OCI-LY1 (cell line): ENCODE results near the gene UPK1B.
"Not testable (repeated sequence)": the region's sequence is repeated elsewhere in the genome, so short reads cannot be mapped to it uniquely, and the experiment has no call there.

Source experiments
- H2AFZ ChIP-seq: fragments of 200-600 bp; sonication (generic), shearing (Covaris generic); 2 replicates; pipeline ENCODE4 v1.6.0; 2014; ENCODE audit warnings: antibody characterized with exemption, mild to moderate bottlenecking, low read length
- H3F3A ChIP-seq: fragments of 200-600 bp; sonication (generic), shearing (Covaris generic); 2 replicates; pipeline ENCODE4 v1.6.0; 2014; ENCODE audit warnings: mild to moderate bottlenecking, antibody characterized with exemption, low read length, moderate library complexity; ENCODE audit not compliant: insufficient read depth
- H3K27ac ChIP-seq: fragments of 200-600 bp; sonication (generic); 2 replicates; pipeline ENCODE4 v1.5.1; 2014; ENCODE audit warnings: low read length, mixed run types, mild to moderate bottlenecking, low read depth; ENCODE audit not compliant: poor library complexity, severe bottlenecking
- H3K27me3 ChIP-seq: fragments of 200-600 bp; sonication (generic); 2 replicates; pipeline ENCODE4 v1.6.0; 2014; ENCODE audit warnings: antibody characterized with exemption, mild to moderate bottlenecking, low read length, moderate library complexity; ENCODE audit not compliant: insufficient read depth
- H3K36me3 ChIP-seq: fragments of 200-600 bp; sonication (generic); 2 replicates; pipeline ENCODE4 v1.6.1; 2014; ENCODE audit warnings: mild to moderate bottlenecking, antibody characterized with exemption, low read length, moderate library complexity, mixed read lengths; ENCODE audit not compliant: insufficient read depth
- H3K4me1 ChIP-seq: fragments of 200-600 bp; sonication (generic); 2 replicates; pipeline ENCODE4 v1.5.1; 2014; ENCODE audit warnings: mild to moderate bottlenecking, low read length, moderate library complexity; ENCODE audit not compliant: insufficient read depth, severe bottlenecking
- H3K4me2 ChIP-seq: fragments of 200-600 bp; sonication (generic), shearing (Covaris generic); 2 replicates; pipeline ENCODE4 v1.6.1; 2014; ENCODE audit warnings: low read length
- H3K4me3 ChIP-seq: fragments of 200-600 bp; sonication (generic); 2 replicates; pipeline ENCODE4 v1.5.1; 2014; ENCODE audit warnings: low read length, low read depth, mild to moderate bottlenecking, mixed read lengths; ENCODE audit not compliant: poor library complexity, severe bottlenecking
- H3K79me2 ChIP-seq: fragments of 200-600 bp; shearing (Covaris generic); 2 replicates; pipeline ENCODE4 v1.6.1; 2016; ENCODE audit warnings: mixed run types, low read length, mixed read lengths; ENCODE audit not compliant: insufficient read depth
- H3K9ac ChIP-seq: fragments of 200-600 bp; sonication (generic), shearing (Covaris generic); 2 replicates; pipeline ENCODE4 v1.6.1; 2014; ENCODE audit warnings: mild to moderate bottlenecking, low read length, mixed read lengths
- H3K9me2 ChIP-seq: fragments of 200-600 bp; sonication (generic), shearing (Covaris generic); 2 replicates; pipeline ENCODE4 v1.6.1; 2014; ENCODE audit warnings: low read depth, mild to moderate bottlenecking, low read length, mixed read lengths
- H3K9me3 ChIP-seq: fragments of 200-600 bp; shearing (Covaris generic); 2 replicates; pipeline ENCODE4 v1.6.1; 2014; ENCODE audit warnings: low read length, mixed read lengths
- H4K20me1 ChIP-seq: fragments of 200-600 bp; sonication (generic), shearing (Covaris generic); 2 replicates; pipeline ENCODE4 v1.6.0; 2016; ENCODE audit warnings: mild to moderate bottlenecking, low read length; ENCODE audit not compliant: insufficient read depth
- EZH2 ChIP-seq: fragments of 200-600 bp; sonication (generic), shearing (Covaris generic); IDR thresholded peaks from 2 replicates; pipeline ENCODE4 v1.8.0; 2017; ENCODE audit warnings: borderline replicate concordance, mixed run types, mild to moderate bottlenecking, antibody characterized with exemption, low read length, moderate library complexity, mixed read lengths
- TF ChIP-seq, protein P1 (sequence below): fragments of 200-600 bp; sonication (generic), shearing (Covaris generic); IDR thresholded peaks from 2 replicates; pipeline ENCODE4 v1.5.1; 2017; ENCODE audit warnings: mild to moderate bottlenecking, antibody characterized with exemption, low read length, moderate library complexity, mixed read lengths

Gene UPK1B

DNA sequence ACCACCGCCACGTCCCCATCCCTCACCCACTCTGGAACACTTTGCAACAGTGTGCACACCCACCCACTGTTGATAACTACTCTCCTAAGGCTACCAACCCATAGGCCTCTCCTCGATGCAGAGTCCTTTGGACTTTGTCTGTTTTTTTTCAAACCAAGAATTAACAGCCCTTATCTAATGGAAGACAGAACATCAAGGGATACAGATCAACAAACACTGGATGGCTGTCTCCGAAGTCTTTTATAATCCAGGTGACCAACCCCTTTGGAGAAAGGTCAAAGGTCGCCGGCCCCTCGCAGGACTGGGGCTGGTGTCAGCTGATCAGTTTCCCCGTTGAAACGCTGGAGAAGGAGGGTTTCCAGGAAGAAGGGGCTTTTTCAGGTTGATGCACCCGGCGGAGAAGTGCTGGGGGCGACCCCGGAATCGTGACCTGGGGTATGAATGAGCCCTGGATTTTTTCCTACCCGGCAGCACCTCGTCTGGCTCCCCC is 66.7 kb downstream of the UPK1B start:
- TF ChIP-seq, protein P1, sequence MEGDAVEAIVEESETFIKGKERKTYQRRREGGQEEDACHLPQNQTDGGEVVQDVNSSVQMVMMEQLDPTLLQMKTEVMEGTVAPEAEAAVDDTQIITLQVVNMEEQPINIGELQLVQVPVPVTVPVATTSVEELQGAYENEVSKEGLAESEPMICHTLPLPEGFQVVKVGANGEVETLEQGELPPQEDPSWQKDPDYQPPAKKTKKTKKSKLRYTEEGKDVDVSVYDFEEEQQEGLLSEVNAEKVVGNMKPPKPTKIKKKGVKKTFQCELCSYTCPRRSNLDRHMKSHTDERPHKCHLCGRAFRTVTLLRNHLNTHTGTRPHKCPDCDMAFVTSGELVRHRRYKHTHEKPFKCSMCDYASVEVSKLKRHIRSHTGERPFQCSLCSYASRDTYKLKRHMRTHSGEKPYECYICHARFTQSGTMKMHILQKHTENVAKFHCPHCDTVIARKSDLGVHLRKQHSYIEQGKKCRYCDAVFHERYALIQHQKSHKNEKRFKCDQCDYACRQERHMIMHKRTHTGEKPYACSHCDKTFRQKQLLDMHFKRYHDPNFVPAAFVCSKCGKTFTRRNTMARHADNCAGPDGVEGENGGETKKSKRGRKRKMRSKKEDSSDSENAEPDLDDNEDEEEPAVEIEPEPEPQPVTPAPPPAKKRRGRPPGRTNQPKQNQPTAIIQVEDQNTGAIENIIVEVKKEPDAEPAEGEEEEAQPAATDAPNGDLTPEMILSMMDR = no peak
- no peak for TF ChIP-seq EZH2
- no peak overlapping the region for H2AFZ ChIP-seq
- no peaks in the 10 kb centered on the region for H3F3A ChIP-seq
- no peaks in the 10 kb centered on the region for H3K9me3 ChIP-seq
- H3K4me2 ChIP-seq = peak overlapping the region; percentile 86
- peaks cover 11% of the 10 kb centered on the region; the same call in 1 of the 2 replicates for H3K36me3 ChIP-seq
- peaks cover 11% of the 10 kb centered on the region for H3K79me2 ChIP-seq
- no peaks in the 10 kb centered on the region for H3K27me3 ChIP-seq
- H4K20me1 ChIP-seq = no peaks in the 10 kb centered on the region
- no peaks in the 10 kb centered on the region for H3K9me2 ChIP-seq
- peaks cover 19% of the 10 kb centered on the region for H3K4me1 ChIP-seq
- H3K9ac ChIP-seq = peak overlapping the region; percentile 72
- no peak overlapping the region for H3K27ac ChIP-seq
- peak overlapping the region; percentile 84 for H3K4me3 ChIP-seq

DNA sequence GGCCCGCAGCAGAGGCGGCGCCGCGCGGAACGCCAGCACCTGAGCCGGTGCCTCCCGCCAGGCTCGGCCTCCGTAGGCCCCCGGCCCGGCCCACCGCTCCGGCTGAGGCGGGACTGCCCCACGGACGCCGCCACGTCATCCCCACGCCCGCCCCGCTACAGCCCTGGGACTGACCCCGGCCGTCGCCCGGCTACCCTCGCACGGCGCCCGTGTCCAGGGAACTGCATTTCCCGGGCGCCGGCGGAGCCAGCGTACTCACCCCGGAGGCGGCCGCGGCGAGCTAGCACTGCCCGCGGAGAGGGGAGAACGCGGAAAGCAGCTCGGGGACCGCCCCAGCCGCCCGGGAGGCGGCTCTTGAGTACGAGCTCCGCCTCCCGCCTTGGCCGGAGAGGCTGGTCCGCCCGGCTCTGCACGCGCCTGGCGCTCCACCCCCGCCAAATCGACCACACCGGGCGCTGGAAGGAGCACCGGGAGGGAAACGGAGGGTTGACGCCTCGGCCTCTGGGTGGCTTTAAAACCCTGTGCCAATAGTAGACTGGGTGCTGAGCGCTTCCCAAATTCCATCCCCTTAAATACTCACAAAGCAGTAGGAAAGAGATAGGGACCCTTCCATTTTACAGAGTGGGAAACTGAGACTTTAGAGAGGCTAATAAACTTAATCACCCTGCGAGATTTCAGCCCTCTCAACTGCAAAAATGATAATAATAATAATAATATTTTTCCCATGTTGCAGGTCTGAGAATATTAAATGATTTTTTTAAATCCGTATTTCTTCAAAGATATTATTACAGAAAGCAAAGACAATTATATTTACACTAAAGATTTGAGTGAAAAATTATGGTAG is 67.4 kb downstream of the UPK1B start, which contains the start of gene B4GALT4:
B4GALT4 (minus strand) TSS at position 288 of the 844 bp plus-strand sequence. CDS start 10,779 bp downstream, outside the sequence.
- no peak for TF ChIP-seq EZH2
- TF ChIP-seq, protein P1 = no peak
- Histone ChIP-seq H3K4me2 (peak within 1 kb of the TSS; percentile 86), H3K27me3 (no peaks in the 10 kb centered on the region)

DNA sequence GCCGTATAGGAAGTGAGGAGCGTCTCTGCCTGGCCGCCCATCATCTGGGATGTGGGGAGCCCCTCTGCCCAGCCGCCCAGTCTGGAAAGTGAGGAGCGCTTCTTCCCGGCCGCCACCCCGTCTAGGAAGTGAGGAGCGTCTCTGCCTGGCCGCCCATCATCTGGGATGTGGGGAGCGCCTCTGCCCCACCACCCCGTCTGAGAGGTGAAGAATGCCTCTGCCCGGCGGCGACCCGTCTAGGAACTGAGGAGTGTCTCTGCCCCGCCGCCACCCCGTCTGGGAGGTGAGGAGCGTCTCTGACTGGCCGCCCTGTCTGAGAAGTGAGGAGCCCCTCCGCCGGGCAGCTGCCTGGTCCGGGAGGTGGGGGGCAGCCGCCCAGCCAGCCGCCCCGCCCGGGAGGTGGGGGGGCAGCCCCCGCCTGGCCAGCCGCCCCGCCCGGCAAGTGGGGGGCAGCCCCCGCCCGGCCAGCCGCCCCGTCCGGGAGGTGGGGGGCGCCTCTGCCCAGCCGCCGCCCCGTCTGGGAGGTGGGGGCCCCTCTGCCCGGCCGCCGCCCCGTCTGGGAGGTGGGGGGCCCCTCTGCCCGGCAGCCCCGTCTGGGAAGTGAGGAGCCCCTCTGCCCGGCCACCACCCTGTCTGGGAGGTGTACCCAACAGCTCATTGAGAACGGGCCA is 69.1 kb downstream of the UPK1B start:
- H3K27ac ChIP-seq, H3K4me3 ChIP-seq, H3K4me2 ChIP-seq, H2AFZ ChIP-seq, H3K9ac ChIP-seq, H3K27me3 ChIP-seq, H3K9me2 ChIP-seq, H4K20me1 ChIP-seq, H3F3A ChIP-seq, H3K9me3 ChIP-seq, H3K36me3 ChIP-seq: not testable (repeated sequence)
- Histone ChIP-seq H3K79me2 (peaks cover 11% of the 10 kb centered on the region), H3K4me1 (peaks cover 19% of the 10 kb centered on the region)

More for the DNA sequence above, 67.4 kb downstream of the UPK1B start, which contains the start of gene B4GALT4:
- peak within 1 kb of the TSS; percentile 72 for H3K9ac ChIP-seq
- no peaks in the 10 kb centered on the region for H3K9me3 ChIP-seq
- H3F3A ChIP-seq = no peaks in the 10 kb centered on the region
- peaks cover 19% of the 10 kb centered on the region for H3K4me1 ChIP-seq
- no peaks in the 10 kb centered on the region for H3K9me2 ChIP-seq
- H4K20me1 ChIP-seq = no peaks in the 10 kb centered on the region
- H3K27ac ChIP-seq = no peak within 1 kb of the TSS
- peak within 1 kb of the TSS; percentile 84 for H3K4me3 ChIP-seq
- peaks cover 11% of the 10 kb centered on the region for H3K79me2 ChIP-seq
- peak within 1 kb of the TSS; percentile 68; the same call in 1 of the 2 replicates for H2AFZ ChIP-seq
- H3K36me3 ChIP-seq = peaks cover 4% of the 10 kb centered on the region; the same call in 1 of the 2 replicates

DNA sequence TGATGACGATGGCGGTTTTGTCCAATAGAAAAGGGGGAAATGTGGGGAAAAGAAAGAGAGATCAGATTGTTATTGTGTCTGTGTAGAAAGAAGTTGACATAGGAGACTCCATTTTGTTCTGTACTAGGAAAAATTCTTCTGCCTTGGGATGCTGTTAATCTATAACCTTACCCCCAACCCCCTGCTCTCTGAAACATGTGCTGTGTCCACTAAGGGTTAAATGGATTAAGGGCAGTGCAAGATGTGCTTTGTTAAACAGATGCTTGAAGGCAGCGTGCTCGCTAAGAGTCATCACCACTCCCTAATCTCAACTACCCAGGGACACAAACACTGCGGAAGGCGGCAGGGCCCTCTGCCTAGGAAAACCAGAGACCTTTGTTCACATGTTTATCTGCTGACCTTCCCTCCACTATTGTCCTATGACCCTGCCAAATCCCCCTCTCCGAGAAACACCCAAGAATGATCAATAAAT is 69.7 kb downstream of the UPK1B start:
- not testable (repeated sequence) for H3K9me3 ChIP-seq, H3K27me3 ChIP-seq, H3K4me3 ChIP-seq, H3F3A ChIP-seq, H4K20me1 ChIP-seq, H2AFZ ChIP-seq, H3K4me2 ChIP-seq, H3K9ac ChIP-seq, H3K9me2 ChIP-seq, H3K27ac ChIP-seq, H3K36me3 ChIP-seq
- H3K4me1 ChIP-seq = peaks cover 19% of the 10 kb centered on the region
- peaks cover 11% of the 10 kb centered on the region for H3K79me2 ChIP-seq
